OCI-LY1 (cell line): Measurements from ENCODE around the gene RANBP10.
"Not testable (repeated sequence)": the region's sequence is repeated elsewhere in the genome, so short reads cannot be mapped to it uniquely, and the experiment has no call there.

Experiments
- H2AFZ ChIP-seq: fragments of 200-600 bp; sonication (generic), shearing (Covaris generic); 2 replicates; pipeline ENCODE4 v1.6.0; 2014; ENCODE audit warnings: antibody characterized with exemption, mild to moderate bottlenecking, low read length
- H3F3A ChIP-seq: fragments of 200-600 bp; sonication (generic), shearing (Covaris generic); 2 replicates; pipeline ENCODE4 v1.6.0; 2014; ENCODE audit warnings: mild to moderate bottlenecking, antibody characterized with exemption, low read length, moderate library complexity; ENCODE audit not compliant: insufficient read depth
- H3K27ac ChIP-seq: fragments of 200-600 bp; sonication (generic); 2 replicates; pipeline ENCODE4 v1.5.1; 2014; ENCODE audit warnings: low read length, mixed run types, mild to moderate bottlenecking, low read depth; ENCODE audit not compliant: poor library complexity, severe bottlenecking
- H3K27me3 ChIP-seq: fragments of 200-600 bp; sonication (generic); 2 replicates; pipeline ENCODE4 v1.6.0; 2014; ENCODE audit warnings: antibody characterized with exemption, mild to moderate bottlenecking, low read length, moderate library complexity; ENCODE audit not compliant: insufficient read depth
- H3K36me3 ChIP-seq: fragments of 200-600 bp; sonication (generic); 2 replicates; pipeline ENCODE4 v1.6.1; 2014; ENCODE audit warnings: mild to moderate bottlenecking, antibody characterized with exemption, low read length, moderate library complexity, mixed read lengths; ENCODE audit not compliant: insufficient read depth
- H3K4me1 ChIP-seq: fragments of 200-600 bp; sonication (generic); 2 replicates; pipeline ENCODE4 v1.5.1; 2014; ENCODE audit warnings: mild to moderate bottlenecking, low read length, moderate library complexity; ENCODE audit not compliant: insufficient read depth, severe bottlenecking
- H3K4me2 ChIP-seq: fragments of 200-600 bp; sonication (generic), shearing (Covaris generic); 2 replicates; pipeline ENCODE4 v1.6.1; 2014; ENCODE audit warnings: low read length
- H3K4me3 ChIP-seq: fragments of 200-600 bp; sonication (generic); 2 replicates; pipeline ENCODE4 v1.5.1; 2014; ENCODE audit warnings: low read length, low read depth, mild to moderate bottlenecking, mixed read lengths; ENCODE audit not compliant: poor library complexity, severe bottlenecking
- H3K79me2 ChIP-seq: fragments of 200-600 bp; shearing (Covaris generic); 2 replicates; pipeline ENCODE4 v1.6.1; 2016; ENCODE audit warnings: mixed run types, low read length, mixed read lengths; ENCODE audit not compliant: insufficient read depth
- H3K9ac ChIP-seq: fragments of 200-600 bp; sonication (generic), shearing (Covaris generic); 2 replicates; pipeline ENCODE4 v1.6.1; 2014; ENCODE audit warnings: mild to moderate bottlenecking, low read length, mixed read lengths
- H3K9me2 ChIP-seq: fragments of 200-600 bp; sonication (generic), shearing (Covaris generic); 2 replicates; pipeline ENCODE4 v1.6.1; 2014; ENCODE audit warnings: low read depth, mild to moderate bottlenecking, low read length, mixed read lengths
- H3K9me3 ChIP-seq: fragments of 200-600 bp; shearing (Covaris generic); 2 replicates; pipeline ENCODE4 v1.6.1; 2014; ENCODE audit warnings: low read length, mixed read lengths
- H4K20me1 ChIP-seq: fragments of 200-600 bp; sonication (generic), shearing (Covaris generic); 2 replicates; pipeline ENCODE4 v1.6.0; 2016; ENCODE audit warnings: mild to moderate bottlenecking, low read length; ENCODE audit not compliant: insufficient read depth
- EZH2 ChIP-seq: fragments of 200-600 bp; sonication (generic), shearing (Covaris generic); IDR thresholded peaks from 2 replicates; pipeline ENCODE4 v1.8.0; 2017; ENCODE audit warnings: borderline replicate concordance, mixed run types, mild to moderate bottlenecking, antibody characterized with exemption, low read length, moderate library complexity, mixed read lengths
- TF ChIP-seq, protein P1 (sequence below): fragments of 200-600 bp; sonication (generic), shearing (Covaris generic); IDR thresholded peaks from 2 replicates; pipeline ENCODE4 v1.5.1; 2017; ENCODE audit warnings: mild to moderate bottlenecking, antibody characterized with exemption, low read length, moderate library complexity, mixed read lengths

RANBP10 gene

GRCh38 chr16:67841198-67841815, 34.9 kb upstream of the RANBP10 start:
- TF ChIP-seq EZH2: no peak
- peak overlapping the region; percentile 57; the same call in 1 of the 2 replicates for H2AFZ ChIP-seq
- H3K27ac ChIP-seq: peak overlapping the region; percentile 82
- peak overlapping the region; percentile 92 for H3K4me2 ChIP-seq
- no peaks in the 10 kb centered on the region for H4K20me1 ChIP-seq
- H3K4me1 ChIP-seq: peaks cover 41% of the 10 kb centered on the region
- H3K4me3 ChIP-seq: peak overlapping the region; percentile 95
- no peaks in the 10 kb centered on the region for H3K27me3 ChIP-seq
- H3K79me2 ChIP-seq: no peaks in the 10 kb centered on the region
- no peaks in the 10 kb centered on the region; the same call in 1 of the 2 replicates for H3K36me3 ChIP-seq
- no peaks in the 10 kb centered on the region for H3K9me3 ChIP-seq
- H3K9me2 ChIP-seq: no peaks in the 10 kb centered on the region
- peak overlapping the region; percentile 90 for H3K9ac ChIP-seq
- no peaks in the 10 kb centered on the region for H3F3A ChIP-seq

GRCh38 chr16:67837811-67838210, 31.5 kb upstream of the RANBP10 start:
- Histone ChIP-seq H3K9ac (no peak overlapping the region), H3K4me3 (no peak overlapping the region), H3K79me2 (0 out of 2 replicates have a peak, but pooled peaks cover 3% of the 10 kb centered on the region), H3K9me3 (no peaks in the 10 kb centered on the region), H3F3A (no peaks in the 10 kb centered on the region), H3K27me3 (no peaks in the 10 kb centered on the region), H3K4me2 (no peak overlapping the region), H3K9me2 (no peaks in the 10 kb centered on the region), H3K27ac (no peak overlapping the region), H2AFZ (no peak overlapping the region), H3K36me3 (no peaks in the 10 kb centered on the region), H4K20me1 (no peaks in the 10 kb centered on the region), H3K4me1 (peaks cover 16% of the 10 kb centered on the region)
- TF ChIP-seq, protein P1, sequence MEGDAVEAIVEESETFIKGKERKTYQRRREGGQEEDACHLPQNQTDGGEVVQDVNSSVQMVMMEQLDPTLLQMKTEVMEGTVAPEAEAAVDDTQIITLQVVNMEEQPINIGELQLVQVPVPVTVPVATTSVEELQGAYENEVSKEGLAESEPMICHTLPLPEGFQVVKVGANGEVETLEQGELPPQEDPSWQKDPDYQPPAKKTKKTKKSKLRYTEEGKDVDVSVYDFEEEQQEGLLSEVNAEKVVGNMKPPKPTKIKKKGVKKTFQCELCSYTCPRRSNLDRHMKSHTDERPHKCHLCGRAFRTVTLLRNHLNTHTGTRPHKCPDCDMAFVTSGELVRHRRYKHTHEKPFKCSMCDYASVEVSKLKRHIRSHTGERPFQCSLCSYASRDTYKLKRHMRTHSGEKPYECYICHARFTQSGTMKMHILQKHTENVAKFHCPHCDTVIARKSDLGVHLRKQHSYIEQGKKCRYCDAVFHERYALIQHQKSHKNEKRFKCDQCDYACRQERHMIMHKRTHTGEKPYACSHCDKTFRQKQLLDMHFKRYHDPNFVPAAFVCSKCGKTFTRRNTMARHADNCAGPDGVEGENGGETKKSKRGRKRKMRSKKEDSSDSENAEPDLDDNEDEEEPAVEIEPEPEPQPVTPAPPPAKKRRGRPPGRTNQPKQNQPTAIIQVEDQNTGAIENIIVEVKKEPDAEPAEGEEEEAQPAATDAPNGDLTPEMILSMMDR: no peak
- no peak for TF ChIP-seq EZH2

DNA sequence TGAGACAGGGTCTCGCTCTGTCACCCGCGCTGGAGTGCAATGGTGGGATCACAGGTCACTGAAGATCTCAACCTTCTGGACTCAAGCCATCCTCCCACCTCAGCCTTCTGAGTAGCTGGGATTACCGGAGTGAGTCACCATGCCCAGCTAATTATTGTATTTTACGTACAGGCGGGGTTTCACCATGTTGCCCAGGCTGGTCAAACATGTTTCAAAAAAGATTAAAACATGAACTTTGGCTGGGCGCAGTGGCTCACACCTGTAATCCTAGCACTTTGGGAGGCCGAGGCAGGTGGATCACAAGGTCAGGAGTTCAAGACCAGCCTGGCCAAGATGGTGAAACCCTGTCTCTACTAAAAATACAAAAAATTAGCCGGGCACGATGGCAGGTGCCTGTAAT, 30.8 kb upstream of the RANBP10 start:
- not testable (repeated sequence) for H3K36me3 ChIP-seq, H3K79me2 ChIP-seq, H3F3A ChIP-seq, H3K27me3 ChIP-seq, H3K27ac ChIP-seq, H3K9me2 ChIP-seq, H2AFZ ChIP-seq, H3K9ac ChIP-seq, H3K4me3 ChIP-seq, H3K4me2 ChIP-seq, H3K9me3 ChIP-seq, H4K20me1 ChIP-seq
- peaks cover 22% of the 10 kb centered on the region for H3K4me1 ChIP-seq

DNA sequence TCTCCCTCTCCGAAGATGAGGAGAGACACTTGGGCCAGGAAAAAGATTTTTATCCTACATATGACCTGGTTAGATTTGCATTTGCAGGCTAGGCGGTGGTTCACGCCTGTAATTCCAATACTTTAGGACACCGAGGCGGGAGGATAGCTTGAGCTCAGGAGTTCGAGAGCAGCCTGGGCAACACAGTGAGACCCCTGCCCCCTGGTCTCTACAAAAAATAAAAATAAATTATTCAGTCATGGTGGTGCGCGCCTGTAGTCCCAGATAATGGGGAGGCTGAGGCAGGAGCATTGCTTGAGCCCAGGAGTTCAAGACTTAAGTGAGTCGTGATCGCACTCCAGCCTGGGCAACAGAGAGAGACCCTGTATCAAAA, 27.9 kb upstream of the RANBP10 start:
- H3K4me3 ChIP-seq: peak overlapping the region; percentile 78
- TF ChIP-seq, protein P1: no peak
- no peak for TF ChIP-seq EZH2
- H3K9me2 ChIP-seq: no peaks in the 10 kb centered on the region

More for the DNA sequence above, 27.9 kb upstream of the RANBP10 start:
- Histone ChIP-seq H3K36me3 (peaks cover 28% of the 10 kb centered on the region; the same call in 1 of the 2 replicates), H3K9ac (peak overlapping the region; percentile 80; the same call in 1 of the 2 replicates), H3K27me3 (no peaks in the 10 kb centered on the region), H2AFZ (no peak overlapping the region), H3K27ac (no peak overlapping the region), H3K9me3 (no peaks in the 10 kb centered on the region), H3K4me1 (peaks cover 18% of the 10 kb centered on the region), H3K79me2 (0 out of 2 replicates have a peak, but pooled peaks cover 3% of the 10 kb centered on the region), H3K4me2 (peak overlapping the region; percentile 100), H4K20me1 (no peaks in the 10 kb centered on the region), H3F3A (no peaks in the 10 kb centered on the region)
